Fibroblast of lung (primary cell): ENCODE measurements around the gene CSNK2A1.

Source experiments
- CTCF ChIP-seq, 2 donors: IDR thresholded peaks in 1 of 2; conservative IDR thresholded peaks in 1 of 2; 1 replicate in 1 of 2; 2 replicates in 1 of 2; pipeline ENCODE4 v1.5.1; 2011 to 2012; ENCODE audit warnings: low read length in 2 of 2, control low read depth in 1 of 2, inconsistent platforms in 1 of 2, low read depth in 1 of 2, mild to moderate bottlenecking in 1 of 2
- EZH2 ChIP-seq: IDR thresholded peaks from 2 replicates; pipeline ENCODE4 v1.5.1; 2012; ENCODE audit warnings: low read length, control low read depth, mild to moderate bottlenecking; ENCODE audit errors: missing control alignments

- no peak for TF ChIP-seq EZH2
- no peak for TF ChIP-seq CTCF (conservative IDR thresholded peaks at IDR 0.05 in 1 of 2, IDR thresholded peaks at IDR 0.05 in 1 of 2; ENCODE audit: low read depth in 1 of 2, low read length in 2 of 2)
Observed at GRCh38 chr20:519999-520398, 23.6 kb downstream of the CSNK2A1 start.
